ENCODE data around the gene ACSM6.

DNA sequence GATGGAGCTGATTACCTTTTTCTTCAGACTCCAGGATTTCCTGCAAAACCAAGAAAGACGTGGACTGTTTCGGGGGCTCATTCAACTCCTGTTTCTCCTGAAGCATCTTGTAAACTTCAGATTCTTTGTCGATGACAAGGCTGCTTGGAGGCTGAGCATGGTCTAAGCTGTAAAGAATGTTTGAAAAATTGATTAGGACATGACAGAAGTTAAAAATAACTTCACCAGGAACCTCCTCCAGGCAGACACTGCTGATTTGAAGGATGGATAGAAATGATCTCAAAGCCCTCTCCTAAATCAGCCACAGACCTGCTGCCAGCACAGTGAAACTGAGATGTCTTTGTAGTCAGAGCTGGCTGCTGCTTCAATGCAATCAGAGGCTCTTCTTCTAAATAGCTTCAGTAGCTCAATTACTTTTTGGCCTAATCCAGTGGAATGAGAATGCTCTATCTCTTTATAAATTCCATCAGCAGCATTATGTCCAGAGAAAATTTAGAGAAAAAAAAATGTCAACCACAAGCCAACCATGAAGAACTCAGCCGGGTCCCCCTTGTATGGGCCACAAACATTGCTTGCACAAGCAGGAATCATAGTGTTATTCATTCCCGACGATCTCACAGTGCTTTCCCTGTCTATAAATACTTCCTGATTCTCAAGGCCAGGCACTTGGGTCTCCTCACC is 53.3 kb downstream of the ACSM6 start:
- TF ChIP-seq, protein P1, sequence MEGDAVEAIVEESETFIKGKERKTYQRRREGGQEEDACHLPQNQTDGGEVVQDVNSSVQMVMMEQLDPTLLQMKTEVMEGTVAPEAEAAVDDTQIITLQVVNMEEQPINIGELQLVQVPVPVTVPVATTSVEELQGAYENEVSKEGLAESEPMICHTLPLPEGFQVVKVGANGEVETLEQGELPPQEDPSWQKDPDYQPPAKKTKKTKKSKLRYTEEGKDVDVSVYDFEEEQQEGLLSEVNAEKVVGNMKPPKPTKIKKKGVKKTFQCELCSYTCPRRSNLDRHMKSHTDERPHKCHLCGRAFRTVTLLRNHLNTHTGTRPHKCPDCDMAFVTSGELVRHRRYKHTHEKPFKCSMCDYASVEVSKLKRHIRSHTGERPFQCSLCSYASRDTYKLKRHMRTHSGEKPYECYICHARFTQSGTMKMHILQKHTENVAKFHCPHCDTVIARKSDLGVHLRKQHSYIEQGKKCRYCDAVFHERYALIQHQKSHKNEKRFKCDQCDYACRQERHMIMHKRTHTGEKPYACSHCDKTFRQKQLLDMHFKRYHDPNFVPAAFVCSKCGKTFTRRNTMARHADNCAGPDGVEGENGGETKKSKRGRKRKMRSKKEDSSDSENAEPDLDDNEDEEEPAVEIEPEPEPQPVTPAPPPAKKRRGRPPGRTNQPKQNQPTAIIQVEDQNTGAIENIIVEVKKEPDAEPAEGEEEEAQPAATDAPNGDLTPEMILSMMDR (IDR thresholded peaks at IDR 0.05; ENCODE audit: low read length), result no peak
- no peak for TF ChIP-seq EZH2 (IDR thresholded peaks at IDR 0.05; ENCODE audit: borderline replicate concordance, low read length)
